B cell (primary cell): ENCODE results near the gene GSDME.

Source experiments
- EZH2 ChIP-seq: IDR thresholded peaks from 2 replicates; pipeline ENCODE4 v1.6.1; 2012; ENCODE audit warnings: borderline replicate concordance, low read depth, mild to moderate bottlenecking, moderate library complexity, low read length; ENCODE audit not compliant: insufficient read depth, poor library complexity, severe bottlenecking
- TF ChIP-seq, protein P1 (sequence below): fragments of 200-600 bp; IDR thresholded peaks from one replicate; pipeline ENCODE4 v1.8.0; 2022; ENCODE audit warnings: antibody characterized with exemption, mild to moderate bottlenecking

DNA sequence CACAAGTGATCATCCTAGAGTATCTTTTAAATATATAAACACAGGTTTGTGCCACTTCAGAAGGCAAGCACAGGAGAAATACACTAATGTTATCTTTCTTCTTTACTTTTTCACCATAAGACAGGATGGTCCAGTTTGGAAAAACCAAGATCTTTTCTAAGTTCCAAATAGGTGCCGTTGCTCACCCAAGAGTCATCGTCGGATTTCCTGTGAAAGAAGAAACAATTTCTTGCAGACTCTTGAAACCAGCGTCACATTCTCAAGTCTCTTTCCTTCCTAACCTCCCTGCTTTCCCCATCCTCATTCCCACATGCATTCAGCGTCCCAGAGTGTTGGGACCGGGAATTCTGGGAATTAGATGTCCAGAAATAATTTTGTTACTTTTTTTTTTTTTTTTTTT lies 42.8 kb upstream of the GSDME start:
- TF ChIP-seq, protein P1, sequence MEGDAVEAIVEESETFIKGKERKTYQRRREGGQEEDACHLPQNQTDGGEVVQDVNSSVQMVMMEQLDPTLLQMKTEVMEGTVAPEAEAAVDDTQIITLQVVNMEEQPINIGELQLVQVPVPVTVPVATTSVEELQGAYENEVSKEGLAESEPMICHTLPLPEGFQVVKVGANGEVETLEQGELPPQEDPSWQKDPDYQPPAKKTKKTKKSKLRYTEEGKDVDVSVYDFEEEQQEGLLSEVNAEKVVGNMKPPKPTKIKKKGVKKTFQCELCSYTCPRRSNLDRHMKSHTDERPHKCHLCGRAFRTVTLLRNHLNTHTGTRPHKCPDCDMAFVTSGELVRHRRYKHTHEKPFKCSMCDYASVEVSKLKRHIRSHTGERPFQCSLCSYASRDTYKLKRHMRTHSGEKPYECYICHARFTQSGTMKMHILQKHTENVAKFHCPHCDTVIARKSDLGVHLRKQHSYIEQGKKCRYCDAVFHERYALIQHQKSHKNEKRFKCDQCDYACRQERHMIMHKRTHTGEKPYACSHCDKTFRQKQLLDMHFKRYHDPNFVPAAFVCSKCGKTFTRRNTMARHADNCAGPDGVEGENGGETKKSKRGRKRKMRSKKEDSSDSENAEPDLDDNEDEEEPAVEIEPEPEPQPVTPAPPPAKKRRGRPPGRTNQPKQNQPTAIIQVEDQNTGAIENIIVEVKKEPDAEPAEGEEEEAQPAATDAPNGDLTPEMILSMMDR, result no peak
- no peak for TF ChIP-seq EZH2
